Fibroblast of pulmonary artery (primary cell): ENCODE results near the gene RGS11.

ENCODE experiments used
- DNase-seq: peaks from one replicate; pipeline ENCODE4 v3.0.0-alpha.2; 2010; ENCODE audit warnings: low read depth
- H3K4me3 ChIP-seq: replicated peaks from 2 replicates; pipeline ENCODE4 v1.5.1; 2011; ENCODE audit warnings: low read depth, mild to moderate bottlenecking, control low read depth, low read length, moderate library complexity
- CTCF ChIP-seq: IDR thresholded peaks from 2 replicates; pipeline ENCODE4 v1.5.1; 2011; ENCODE audit warnings: mild to moderate bottlenecking, control low read depth, low read length, inconsistent platforms; ENCODE audit errors: missing control alignments

Gene RGS11

GRCh38 chr16:290681-291405 lies 15.1 kb upstream of the RGS11 start:
- DNase-seq, result no peak
- TF ChIP-seq CTCF, result no peak
- no peak overlapping the region for H3K4me3 ChIP-seq

- no peak overlapping the region for H3K4me3 ChIP-seq
- no peak for DNase-seq
- TF ChIP-seq CTCF, result no peak
Observed at GRCh38 chr16:290015-290680, 14.4 kb upstream of the RGS11 start.

- H3K4me3 ChIP-seq, result no peak overlapping the region
- DNase-seq, result no peak
- TF ChIP-seq CTCF, result no peak
Observed at GRCh38 chr16:289395-289997, 13.8 kb upstream of the RGS11 start.

GRCh38 chr16:287981-288920 lies 12.5 kb upstream of the RGS11 start:
- no peak overlapping the region for H3K4me3 ChIP-seq
- DNase-seq, result no peak
- no peak for TF ChIP-seq CTCF

- no peak for DNase-seq
- no peak overlapping the region for H3K4me3 ChIP-seq
- no peak for TF ChIP-seq CTCF
Observed at GRCh38 chr16:287298-287811, 11.6 kb upstream of the RGS11 start.

- H3K4me3 ChIP-seq, result no peak overlapping the region
- TF ChIP-seq CTCF, result no peak
- DNase-seq, result no peak
Observed at GRCh38 chr16:286491-287297, 10.9 kb upstream of the RGS11 start.
